Karpas-422 (cell line): ENCODE data around the gene NFATC4. TPM values are rescaled to one million over a fixed set of nuclear protein-coding genes. Genes with fewer than 3 reads are reported as not detected.
"Not testable (repeated sequence)": the region's sequence is repeated elsewhere in the genome, so short reads cannot be mapped to it uniquely, and the experiment has no call there.

Experiments
- DNase-seq: peaks from one replicate; pipeline ENCODE4 v3.0.0-alpha.2; 2015
- H2AFZ ChIP-seq: fragments of 200-600 bp; sonication (generic); 2 replicates; pipeline ENCODE4 v1.6.1; 2014; ENCODE audit warnings: antibody characterized with exemption, low read length, mixed read lengths
- H3K27ac ChIP-seq: fragments of 200-600 bp; sonication (generic); 2 replicates; pipeline ENCODE4 v1.5.1; 2014; ENCODE audit warnings: mild to moderate bottlenecking, low read length, moderate library complexity
- H3K27me3 ChIP-seq: fragments of 200-600 bp; sonication (generic); 2 replicates; pipeline ENCODE4 v1.6.1; 2014; ENCODE audit warnings: low read length, mixed read lengths
- H3K36me3 ChIP-seq: fragments of 200-600 bp; sonication (generic); 2 replicates; pipeline ENCODE4 v1.6.1; 2014; ENCODE audit warnings: low read length, mixed read lengths; ENCODE audit not compliant: insufficient read depth
- H3K4me1 ChIP-seq: fragments of 200-600 bp; sonication (generic); 2 replicates; pipeline ENCODE4 v1.6.1; 2014; ENCODE audit warnings: mild to moderate bottlenecking, low read length, mixed read lengths
- H3K4me2 ChIP-seq: fragments of 200-600 bp; sonication (generic); 2 replicates; pipeline ENCODE4 v1.6.1; 2014; ENCODE audit warnings: low read length, low read depth, mild to moderate bottlenecking; ENCODE audit not compliant: poor library complexity, severe bottlenecking
- H3K4me3 ChIP-seq: fragments of 200-600 bp; sonication (generic); 2 replicates; pipeline ENCODE4 v1.5.1; 2014; ENCODE audit warnings: mild to moderate bottlenecking, antibody characterized with exemption, low read length, mixed read lengths
- H3K79me2 ChIP-seq: fragments of 200-600 bp; sonication (generic); 2 replicates; pipeline ENCODE4 v1.6.1; 2014; ENCODE audit warnings: mild to moderate bottlenecking, low read length, mixed read lengths
- H3K9ac ChIP-seq: fragments of 200-600 bp; sonication (generic); 2 replicates; pipeline ENCODE4 v1.6.0; 2014; ENCODE audit warnings: low read length
- H3K9me2 ChIP-seq: fragments of 200-600 bp; sonication (generic), shearing (Covaris generic); replicated peaks from 2 replicates; pipeline ENCODE4 v1.6.0; 2014; ENCODE audit warnings: mild to moderate bottlenecking, low read length, moderate library complexity; ENCODE audit not compliant: insufficient read depth
- H3K9me3 ChIP-seq: fragments of 300-700, 200-600 bp; sonication (generic); 2 replicates; pipeline ENCODE4 v1.6.1; 2014; ENCODE audit warnings: low read length, mixed read lengths
- H4K20me1 ChIP-seq: fragments of 200-600 bp; sonication (generic); 2 replicates; pipeline ENCODE4 v1.6.1; 2014; ENCODE audit warnings: mild to moderate bottlenecking, antibody characterized with exemption, low read length, low read depth; ENCODE audit not compliant: insufficient read depth
- total RNA-seq: library from RNA; depleted of rRNA; stranded (reverse); fragments of >200 nt; shearing (Covaris generic); gene quantifications from 2 replicates; pipeline ENCODE4 v1.2.3, GENCODE V29; 2014; ENCODE audit warnings: low replicate concordance

Gene NFATC4
- total RNA-seq, 1 experiment from 2014 or later, result 19.9 TPM

GRCh38 chr14:24327914-24328313 is 40.1 kb upstream of the NFATC4 start:
- H3K4me3 ChIP-seq, H3K79me2 ChIP-seq, H3K4me2 ChIP-seq, H3K27ac ChIP-seq, H3K9me2 ChIP-seq, DNase-seq, H3K36me3 ChIP-seq, H3K27me3 ChIP-seq, H3K9ac ChIP-seq, H4K20me1 ChIP-seq, H2AFZ ChIP-seq, H3K9me3 ChIP-seq: not testable (repeated sequence)
- H3K4me1 ChIP-seq, result peaks cover 10% of the 10 kb centered on the region

- Histone ChIP-seq H2AFZ (no peak overlapping the region), H3K79me2 (no peaks in the 10 kb centered on the region), H3K9me2 (no peaks in the 10 kb centered on the region), H4K20me1 (no peaks in the 10 kb centered on the region), H3K9ac (no peak overlapping the region), H3K4me1 (peaks cover 18% of the 10 kb centered on the region), H3K27me3 (no peaks in the 10 kb centered on the region), H3K4me2 (no peak overlapping the region), H3K27ac (no peak overlapping the region), H3K9me3 (no peaks in the 10 kb centered on the region), H3K36me3 (no peaks in the 10 kb centered on the region), H3K4me3 (no peak overlapping the region)
- DNase-seq, result no peak
These were observed 38.8 kb upstream of the NFATC4 start for GRCh38 chr14:24329073-24329663.

- H2AFZ ChIP-seq, result no peak overlapping the region
- H3K27ac ChIP-seq, result no peak overlapping the region
- no peaks in the 10 kb centered on the region for H3K27me3 ChIP-seq
- H3K36me3 ChIP-seq, result no peaks in the 10 kb centered on the region
- H3K4me2 ChIP-seq, result no peak overlapping the region
- no peaks in the 10 kb centered on the region for H4K20me1 ChIP-seq
- no peak overlapping the region for H3K9ac ChIP-seq
- H3K4me1 ChIP-seq, result peaks cover 18% of the 10 kb centered on the region
- H3K4me3 ChIP-seq, result no peak overlapping the region
- no peaks in the 10 kb centered on the region for H3K9me3 ChIP-seq
- H3K9me2 ChIP-seq, result no peaks in the 10 kb centered on the region
- no peaks in the 10 kb centered on the region for H3K79me2 ChIP-seq
- no peak for DNase-seq
These were observed 38.2 kb upstream of the NFATC4 start for GRCh38 chr14:24329736-24330135.

- Histone ChIP-seq H3K27me3 (no peaks in the 10 kb centered on the region), H3K27ac (no peak overlapping the region), H3K79me2 (no peaks in the 10 kb centered on the region), H3K9me3 (no peaks in the 10 kb centered on the region), H2AFZ (no peak overlapping the region), H4K20me1 (no peaks in the 10 kb centered on the region), H3K4me1 (peaks cover 18% of the 10 kb centered on the region), H3K4me3 (no peak overlapping the region), H3K36me3 (no peaks in the 10 kb centered on the region), H3K9me2 (no peaks in the 10 kb centered on the region), H3K9ac (no peak overlapping the region), H3K4me2 (no peak overlapping the region)
- DNase-seq, result no peak
These were observed 36.9 kb upstream of the NFATC4 start for GRCh38 chr14:24330973-24331674.

GRCh38 chr14:24331731-24332267 is 36.2 kb upstream of the NFATC4 start:
- no peaks in the 10 kb centered on the region for H3K79me2 ChIP-seq
- DNase-seq, result no peak
- H3K27me3 ChIP-seq, result no peaks in the 10 kb centered on the region
- H3K36me3 ChIP-seq, result no peaks in the 10 kb centered on the region
- H3K4me2 ChIP-seq, result peak overlapping the region; percentile 58
- H3K9ac ChIP-seq, result no peak overlapping the region
- no peak overlapping the region for H3K27ac ChIP-seq
- no peaks in the 10 kb centered on the region for H3K9me2 ChIP-seq
- no peak overlapping the region for H3K4me3 ChIP-seq
- H2AFZ ChIP-seq, result no peak overlapping the region
- H3K4me1 ChIP-seq, result peaks cover 18% of the 10 kb centered on the region
- no peaks in the 10 kb centered on the region for H3K9me3 ChIP-seq
- H4K20me1 ChIP-seq, result no peaks in the 10 kb centered on the region

- peaks cover 18% of the 10 kb centered on the region for H3K4me1 ChIP-seq
- no peaks in the 10 kb centered on the region for H3K27me3 ChIP-seq
- peak; percentile 97 for DNase-seq
- peak overlapping the region; percentile 58 for H3K4me2 ChIP-seq
- H2AFZ ChIP-seq, result peak overlapping the region; percentile 40; the same call in 1 of the 2 replicates
- H3K79me2 ChIP-seq, result no peaks in the 10 kb centered on the region
- no peak overlapping the region for H3K27ac ChIP-seq
- H3K9me2 ChIP-seq, result no peaks in the 10 kb centered on the region
- peak overlapping the region; percentile 39; the same call in 1 of the 2 replicates for H3K4me3 ChIP-seq
- no peaks in the 10 kb centered on the region for H4K20me1 ChIP-seq
- no peaks in the 10 kb centered on the region for H3K36me3 ChIP-seq
- H3K9ac ChIP-seq, result 0 out of 2 replicates have a peak overlapping the region, but pooled peaks have one; percentile 16
- H3K9me3 ChIP-seq, result no peaks in the 10 kb centered on the region
These were observed 35.6 kb upstream of the NFATC4 start for GRCh38 chr14:24332268-24332993.

- no peaks in the 10 kb centered on the region for H4K20me1 ChIP-seq
- peak within 1 kb of the TSS; percentile 16; the same call in 1 of the 2 replicates for H3K4me3 ChIP-seq
- no peak for DNase-seq
- peak within 1 kb of the TSS; percentile 40; the same call in 1 of the 2 replicates for H3K9ac ChIP-seq
- no peak within 1 kb of the TSS for H3K27ac ChIP-seq
- no peaks in the 10 kb centered on the region for H3K79me2 ChIP-seq
- H3K27me3 ChIP-seq, result no peaks in the 10 kb centered on the region
- H3K9me3 ChIP-seq, result no peaks in the 10 kb centered on the region
- H3K4me2 ChIP-seq, result peak within 1 kb of the TSS; percentile 54
- peaks cover 24% of the 10 kb centered on the region for H3K4me1 ChIP-seq
- H3K9me2 ChIP-seq, result no peaks in the 10 kb centered on the region
- no peaks in the 10 kb centered on the region for H3K36me3 ChIP-seq
- H2AFZ ChIP-seq, result no peak within 1 kb of the TSS; the same call in 1 of the 2 replicates
These were observed 33.3 kb upstream of the NFATC4 start, which contains the start of gene ADCY4 for GRCh38 chr14:24334431-24335291. Gene ADCY4, minus strand, starts transcription at chr14:24335071. Its CDS starts 419 bp downstream, at chr14:24334652.
